KOPT-K1 (cell line): ENCODE data around the gene HEBP2.

Source experiments
- H3K27ac ChIP-seq: fragments of 200-600 bp; sonication (generic); 2 replicates; pipeline ENCODE4 v1.5.1; 2016; ENCODE audit warnings: antibody characterized with exemption, mild to moderate bottlenecking, low read depth, low read length; ENCODE audit not compliant: poor library complexity, severe bottlenecking
- H3K36me3 ChIP-seq: fragments of 200-600 bp; sonication (generic); 2 replicates; pipeline ENCODE4 v1.5.1; 2017; ENCODE audit warnings: antibody characterized with exemption, mild to moderate bottlenecking, low read length, moderate library complexity; ENCODE audit not compliant: insufficient read depth
- H3K9me3 ChIP-seq: fragments of 200-600 bp; sonication (generic); 2 replicates; pipeline ENCODE4 v1.5.1; 2017; ENCODE audit warnings: antibody characterized with exemption, low read length, mild to moderate bottlenecking; ENCODE audit not compliant: insufficient read depth, poor library complexity, severe bottlenecking

HEBP2 gene

DNA sequence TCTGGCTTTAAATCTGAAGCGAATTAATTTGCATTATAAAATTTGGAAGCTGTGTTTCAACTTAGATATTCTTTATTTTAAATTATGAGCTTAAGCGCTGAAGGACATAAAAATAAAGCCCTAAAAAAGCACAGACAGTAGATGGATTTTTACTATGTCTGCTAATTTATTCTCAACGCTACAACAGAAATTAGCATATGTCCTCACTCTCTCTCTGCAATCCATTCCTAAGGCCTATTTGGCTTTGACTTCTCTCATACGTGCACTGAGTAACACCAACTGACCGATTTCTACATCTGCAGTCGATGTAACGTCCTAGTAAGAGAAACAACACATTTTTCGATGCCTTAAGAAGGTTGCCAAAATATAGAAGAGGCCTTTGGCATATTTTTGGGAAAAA lies 23.7 kb downstream of the HEBP2 start:
- Histone ChIP-seq H3K27ac (no peak overlapping the region), H3K36me3 (no peaks in the 10 kb centered on the region), H3K9me3 (no peaks in the 10 kb centered on the region)

DNA sequence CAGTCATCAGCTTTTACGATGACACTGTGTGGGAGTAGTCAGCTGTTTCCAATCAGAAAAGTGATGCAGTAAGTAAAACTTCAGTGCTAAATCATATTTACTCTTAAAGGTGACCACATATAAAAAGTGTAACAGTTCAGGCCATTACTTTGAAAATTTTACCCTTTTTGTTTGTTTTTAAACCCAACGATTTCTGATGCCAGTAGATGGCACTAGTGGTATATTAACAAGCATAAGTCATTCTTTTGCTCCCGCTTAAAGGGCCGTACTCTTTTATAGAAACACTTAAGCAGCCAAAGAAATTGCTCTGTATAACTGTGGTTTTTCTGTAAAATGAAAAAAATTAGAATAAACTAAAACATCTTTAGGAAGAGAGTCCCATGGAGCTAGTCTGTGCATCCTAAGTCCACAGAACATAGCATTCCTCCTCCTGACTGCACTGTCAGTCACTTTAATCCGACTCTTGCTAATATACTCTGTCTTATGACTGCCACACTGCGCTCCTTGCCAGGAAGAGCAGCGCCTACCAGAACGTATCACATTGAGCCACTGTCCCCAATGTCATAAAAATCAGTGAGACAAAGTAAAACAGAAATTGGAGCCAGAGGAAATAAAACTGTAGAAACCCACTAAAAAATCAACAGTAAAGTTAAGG lies 25.0 kb downstream of the HEBP2 start:
- Histone ChIP-seq H3K27ac (no peak overlapping the region), H3K36me3 (no peaks in the 10 kb centered on the region)

DNA sequence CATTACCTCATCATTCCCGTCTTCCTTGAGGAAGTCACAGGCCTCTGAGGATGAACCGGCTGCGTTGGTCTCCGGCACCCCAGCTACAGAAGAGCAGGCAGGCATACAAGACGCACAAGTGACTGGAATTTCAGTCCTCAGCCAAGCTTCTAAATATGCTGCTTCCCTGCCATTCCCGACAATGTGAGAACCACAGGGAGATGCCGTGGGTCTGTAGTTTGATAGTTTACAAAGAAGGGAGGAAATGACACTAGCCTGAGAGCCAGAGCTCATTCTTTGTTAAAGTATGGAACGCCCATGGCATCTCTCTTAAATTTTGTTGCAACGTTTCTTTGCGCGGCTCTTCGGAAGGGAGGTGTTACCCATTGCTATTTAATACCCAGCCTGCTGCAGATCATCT lies 25.7 kb downstream of the HEBP2 start:
- Histone ChIP-seq H3K27ac (no peak overlapping the region), H3K9me3 (no peaks in the 10 kb centered on the region), H3K36me3 (no peaks in the 10 kb centered on the region)

More for the DNA sequence above, 25.0 kb downstream of the HEBP2 start:
- H3K9me3 ChIP-seq = no peaks in the 10 kb centered on the region

DNA sequence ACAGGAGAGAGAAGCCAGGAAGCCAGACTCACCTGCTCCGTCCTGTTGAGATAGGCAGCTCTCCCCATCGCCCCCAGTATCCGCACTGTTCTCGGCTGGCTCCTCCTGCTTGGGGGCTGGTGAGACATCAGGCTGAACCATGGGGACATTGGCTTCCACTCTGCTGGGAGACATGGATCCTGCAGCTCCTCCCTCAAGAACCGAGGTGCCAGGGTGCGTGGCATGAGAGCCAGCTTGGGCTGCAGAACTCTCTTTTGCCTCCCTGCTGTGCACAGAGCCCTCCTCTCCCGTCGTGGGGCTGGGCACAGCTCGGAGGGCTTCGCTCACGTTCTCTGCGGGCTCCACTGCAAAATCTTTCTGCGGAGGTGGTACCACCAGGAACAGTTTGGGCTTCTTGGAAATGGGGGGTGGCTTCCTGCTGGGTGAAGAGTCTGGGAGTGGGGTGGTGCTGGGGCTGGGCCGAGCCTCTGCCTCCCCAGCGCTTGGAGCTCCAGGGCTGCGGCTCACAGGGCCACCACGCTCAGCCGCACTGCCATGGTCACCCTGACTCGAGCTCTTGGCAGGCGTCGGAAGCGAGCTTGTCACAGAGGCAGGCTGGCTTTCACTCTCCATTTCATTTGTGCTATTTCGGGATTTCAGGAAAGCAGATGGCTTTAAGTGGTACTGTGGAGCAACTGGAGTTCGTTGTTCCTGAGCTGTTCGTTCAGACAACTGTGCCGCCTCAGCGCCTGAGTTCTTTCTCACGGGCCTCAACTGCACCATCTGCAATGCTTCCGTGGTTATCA lies 26.5 kb downstream of the HEBP2 start:
- Histone ChIP-seq H3K27ac (no peak overlapping the region), H3K36me3 (no peaks in the 10 kb centered on the region), H3K9me3 (no peaks in the 10 kb centered on the region)

DNA sequence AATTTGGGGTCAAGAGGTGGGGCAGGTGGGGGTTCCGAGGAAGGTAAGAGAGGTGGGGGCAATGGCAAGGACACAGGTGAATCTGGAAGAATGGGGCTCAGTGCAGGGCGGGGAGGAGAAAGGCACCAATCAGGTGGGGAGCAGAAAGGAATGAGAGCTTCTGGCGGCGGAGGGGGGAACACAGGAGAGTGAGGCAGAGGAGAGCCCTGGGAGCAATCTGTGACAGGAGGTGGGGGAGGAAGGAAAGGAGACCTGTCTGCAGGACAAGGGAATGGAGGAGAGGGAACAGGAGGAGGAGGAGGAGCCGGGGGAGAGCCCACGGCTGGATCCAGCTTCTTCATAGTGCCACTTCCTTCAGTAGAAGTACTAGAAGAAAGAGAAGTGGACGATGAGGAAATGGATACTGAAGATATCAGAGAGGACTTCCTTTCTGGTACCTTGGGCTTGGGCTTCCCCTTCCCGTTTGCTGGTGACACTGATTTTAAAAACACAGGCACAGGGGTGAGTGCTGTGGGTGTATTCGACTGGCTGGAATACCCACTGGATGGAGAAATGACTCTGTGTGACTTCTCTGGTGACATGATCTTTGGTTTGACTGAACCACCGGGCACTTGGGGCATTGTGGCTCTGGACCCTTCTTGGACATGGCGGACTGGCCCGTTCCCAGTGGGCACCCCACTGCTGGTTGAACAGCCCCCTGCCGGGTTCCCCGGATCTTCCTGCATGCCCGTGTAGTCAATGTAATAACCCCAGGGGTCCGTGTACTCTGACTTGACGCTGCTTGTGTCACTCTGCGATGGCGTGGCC lies 27.4 kb downstream of the HEBP2 start:
- Histone ChIP-seq H3K27ac (no peak overlapping the region), H3K9me3 (no peaks in the 10 kb centered on the region), H3K36me3 (no peaks in the 10 kb centered on the region)

DNA sequence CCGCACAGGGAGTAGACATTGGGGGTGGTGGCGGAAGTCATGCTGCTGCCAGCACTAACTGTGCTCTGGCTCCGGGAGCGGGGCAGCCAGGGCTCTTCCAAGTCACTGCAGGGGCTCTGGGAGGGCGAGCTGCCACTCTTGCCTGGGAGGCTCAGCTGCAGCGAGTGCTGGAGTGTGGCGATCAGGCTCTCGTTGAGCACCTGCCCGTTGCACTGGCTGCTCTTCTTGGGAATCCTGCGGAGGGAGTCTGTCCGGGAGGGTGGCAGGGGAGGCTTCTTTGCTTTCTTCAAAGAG lies 28.0 kb downstream of the HEBP2 start:
- Histone ChIP-seq H3K9me3 (no peaks in the 10 kb centered on the region), H3K36me3 (no peaks in the 10 kb centered on the region), H3K27ac (no peak overlapping the region)

DNA sequence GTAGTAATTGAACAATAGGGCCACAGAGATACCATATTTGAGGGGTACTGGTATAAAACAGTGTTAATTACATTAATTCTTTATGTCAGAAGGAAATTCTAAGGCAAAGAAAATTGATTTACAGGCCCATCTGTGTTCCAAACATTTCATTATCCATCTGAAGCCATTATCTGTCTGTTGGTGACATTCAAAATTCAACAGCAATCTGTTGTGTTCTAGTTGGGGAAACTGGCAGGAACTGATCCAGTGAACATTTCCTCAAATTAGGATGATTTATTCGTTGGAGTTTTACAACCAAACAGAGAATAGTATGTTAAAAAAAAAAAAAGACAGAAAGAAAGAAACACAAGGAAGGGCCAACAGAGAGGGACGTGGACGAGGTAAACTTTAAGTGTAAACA lies 30.1 kb downstream of the HEBP2 start:
- H3K9me3 ChIP-seq = no peaks in the 10 kb centered on the region
- H3K36me3 ChIP-seq = no peaks in the 10 kb centered on the region
- no peak overlapping the region for H3K27ac ChIP-seq

DNA sequence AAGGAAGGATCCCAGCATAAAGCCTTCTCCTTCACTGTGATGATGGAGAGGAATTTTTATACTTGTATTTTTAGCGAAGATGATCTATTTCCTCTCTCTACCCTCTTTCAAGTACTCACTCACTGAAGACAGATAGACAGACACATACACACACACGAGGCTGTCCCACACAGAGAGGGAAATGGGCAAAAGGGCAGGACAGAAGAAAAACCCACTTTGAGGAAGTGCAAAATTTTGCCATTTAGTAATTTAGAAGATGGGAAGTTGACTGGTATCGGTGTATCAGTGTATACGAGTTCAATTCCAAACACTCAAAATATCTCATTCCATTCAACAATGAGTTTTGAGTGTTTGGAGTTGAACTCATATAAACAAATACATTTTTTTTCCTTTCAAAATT lies 30.9 kb downstream of the HEBP2 start:
- Histone ChIP-seq H3K27ac (no peak overlapping the region), H3K9me3 (no peaks in the 10 kb centered on the region), H3K36me3 (no peaks in the 10 kb centered on the region)

DNA sequence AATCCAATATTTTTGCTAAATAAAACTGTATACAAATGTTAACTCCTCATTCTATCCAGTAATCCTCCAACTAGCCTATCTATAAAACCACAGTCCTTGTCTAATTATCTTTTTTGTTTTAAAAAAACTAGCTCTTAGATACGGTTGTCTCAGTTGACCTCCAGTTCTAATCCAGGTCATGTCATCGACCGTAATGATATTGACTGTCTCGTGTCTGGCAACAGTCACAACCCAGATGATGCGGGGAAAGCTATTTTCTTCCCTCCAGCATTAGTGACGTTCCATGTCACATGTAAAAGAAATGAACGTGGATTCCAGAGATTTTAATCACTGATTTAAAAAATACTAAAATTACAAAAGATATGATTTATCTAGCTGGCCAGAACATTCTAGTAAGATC lies 35.5 kb downstream of the HEBP2 start:
- no peaks in the 10 kb centered on the region for H3K36me3 ChIP-seq
- H3K27ac ChIP-seq = no peak overlapping the region
- no peaks in the 10 kb centered on the region for H3K9me3 ChIP-seq

DNA sequence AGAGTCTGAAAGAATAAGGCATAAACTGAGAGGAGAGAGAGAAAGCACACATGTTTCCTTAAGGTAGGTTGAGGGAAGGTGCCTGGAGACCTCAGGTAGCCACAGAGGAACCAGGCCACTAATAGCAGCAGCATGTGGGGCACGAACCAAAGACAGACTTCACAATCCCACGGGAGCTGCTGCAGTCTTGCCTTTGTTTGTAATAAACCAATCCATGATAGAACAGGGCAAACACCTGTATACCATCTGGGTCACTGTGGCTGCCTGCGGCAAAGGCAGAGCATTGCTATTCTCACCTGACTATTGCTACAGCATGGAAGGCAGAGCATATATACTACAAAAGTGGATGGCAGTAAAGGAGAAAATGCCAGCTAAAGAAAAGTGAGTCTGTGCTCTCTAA lies 36.3 kb downstream of the HEBP2 start:
- H3K27ac ChIP-seq = no peak overlapping the region
- no peaks in the 10 kb centered on the region for H3K36me3 ChIP-seq
- H3K9me3 ChIP-seq = no peaks in the 10 kb centered on the region

DNA sequence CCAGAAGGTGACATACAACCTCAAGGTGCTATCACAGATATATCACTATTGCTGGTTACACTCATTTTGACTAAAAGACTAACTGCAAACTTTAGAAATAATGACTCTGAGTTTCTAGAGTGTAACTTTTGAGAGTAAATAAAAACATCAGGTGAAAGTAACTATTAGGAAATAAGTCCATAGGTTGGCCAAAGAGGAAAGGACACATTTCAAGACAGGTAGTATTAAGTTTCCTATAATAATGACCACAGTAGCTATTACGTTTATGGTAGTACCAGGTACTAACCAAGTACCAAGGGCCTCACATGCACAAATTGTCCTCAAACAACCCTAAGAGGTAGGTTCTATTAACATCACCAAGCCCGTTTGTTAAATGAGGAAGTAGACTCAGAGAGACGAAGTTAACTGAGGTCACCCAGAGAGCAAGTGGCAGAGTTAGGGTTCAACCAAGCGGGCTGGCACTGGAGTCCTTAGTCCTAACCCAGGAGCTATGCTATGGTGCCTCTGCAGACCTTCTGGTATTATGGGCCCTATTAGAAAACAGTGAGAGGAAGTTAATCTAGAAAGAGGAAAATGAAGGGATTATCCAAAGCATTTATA lies 36.8 kb downstream of the HEBP2 start:
- Histone ChIP-seq H3K9me3 (no peaks in the 10 kb centered on the region), H3K27ac (no peak overlapping the region), H3K36me3 (no peaks in the 10 kb centered on the region)

DNA sequence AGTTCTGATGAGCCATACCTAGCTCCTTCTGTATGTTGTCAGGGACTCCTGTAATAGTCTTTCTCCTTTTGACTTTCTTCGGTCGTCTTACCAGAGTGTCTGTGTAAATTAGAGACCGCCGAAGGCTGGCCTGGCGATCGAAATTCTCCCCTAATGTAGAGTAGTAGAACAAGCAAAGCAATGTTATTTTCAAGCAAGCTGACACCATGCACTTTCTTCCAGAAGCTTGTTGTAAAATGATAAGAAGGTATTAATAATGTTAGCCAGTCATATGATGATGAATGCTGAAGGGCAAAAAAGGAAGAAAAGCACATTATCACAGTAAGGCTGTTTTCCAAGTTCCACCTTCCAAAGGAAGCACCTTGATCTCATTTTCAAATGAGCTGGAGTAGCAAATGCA lies 37.9 kb downstream of the HEBP2 start:
- no peaks in the 10 kb centered on the region for H3K36me3 ChIP-seq
- no peaks in the 10 kb centered on the region for H3K9me3 ChIP-seq

DNA sequence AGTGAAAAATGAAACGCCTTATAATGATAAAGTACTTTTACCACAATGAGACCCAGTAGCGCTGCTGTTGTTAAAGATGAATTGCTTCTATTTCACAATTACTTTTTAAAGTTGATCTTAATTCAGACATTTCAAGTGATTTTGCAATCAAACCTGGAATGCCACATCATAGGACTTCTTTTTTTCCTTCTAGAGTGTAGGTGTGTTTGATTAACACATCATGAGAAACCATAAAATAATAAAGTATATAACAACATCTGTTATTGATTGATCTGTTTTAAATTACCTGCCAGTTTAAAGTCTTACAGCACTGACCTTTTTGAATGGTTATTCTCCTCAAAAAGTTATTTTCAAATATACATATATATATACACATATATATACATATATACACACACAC lies 38.6 kb downstream of the HEBP2 start:
- H3K27ac ChIP-seq = no peak overlapping the region
- H3K9me3 ChIP-seq = no peaks in the 10 kb centered on the region
- H3K36me3 ChIP-seq = no peaks in the 10 kb centered on the region

More for the DNA sequence above, 37.9 kb downstream of the HEBP2 start:
- no peak overlapping the region for H3K27ac ChIP-seq

DNA sequence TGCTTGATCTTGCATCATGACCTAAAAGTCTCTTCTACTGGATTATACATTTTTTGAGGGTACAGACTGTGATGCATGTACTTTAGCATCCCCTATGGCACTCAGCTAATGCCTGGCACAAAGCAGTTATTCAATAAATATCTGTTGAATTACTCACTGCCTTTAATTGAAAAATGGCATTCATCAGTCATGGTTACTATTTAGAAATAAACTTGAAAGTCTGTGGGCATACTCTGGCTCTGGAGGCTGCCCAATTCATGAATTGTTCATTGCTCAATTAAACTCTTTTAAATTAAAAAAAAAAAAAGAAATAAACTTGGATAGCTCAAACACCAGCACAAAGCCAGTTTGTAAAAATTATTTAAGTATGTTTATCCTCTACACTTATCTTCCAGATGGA lies 40.0 kb downstream of the HEBP2 start:
- Histone ChIP-seq H3K9me3 (no peaks in the 10 kb centered on the region), H3K27ac (no peak overlapping the region), H3K36me3 (no peaks in the 10 kb centered on the region)

DNA sequence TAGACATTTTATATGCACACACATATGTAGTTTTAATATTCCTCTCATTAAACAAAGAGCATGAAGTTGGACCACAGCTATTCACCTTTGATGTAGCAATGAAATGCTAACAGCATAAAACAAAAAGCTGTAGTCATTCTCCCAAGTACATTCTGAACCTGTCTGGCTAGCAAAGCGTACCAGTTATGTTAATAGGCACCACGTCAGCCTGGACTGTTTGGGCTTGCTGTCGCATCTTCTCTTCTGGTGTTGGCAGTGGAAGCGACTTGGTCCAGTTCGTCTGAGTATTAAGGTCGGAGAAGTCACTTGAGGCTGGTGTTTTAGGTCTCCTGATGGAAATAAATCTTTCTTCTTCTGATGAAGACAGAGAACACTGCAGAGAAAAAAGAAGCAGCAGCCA lies 42.8 kb downstream of the HEBP2 start:
- H3K36me3 ChIP-seq = no peaks in the 10 kb centered on the region
- H3K9me3 ChIP-seq = no peaks in the 10 kb centered on the region
- H3K27ac ChIP-seq = no peak overlapping the region
